Fibroblast of mammary gland (primary cell): ENCODE results near the gene SOCS4.

Experiments used
- DNase-seq: peaks from one replicate; pipeline ENCODE4 v3.0.0-alpha.2; 2010; ENCODE audit warnings: low read depth
- H3K4me3 ChIP-seq: 2 replicates; pipeline ENCODE4 v1.5.1; 2011; ENCODE audit warnings: low read depth, mild to moderate bottlenecking, low read length, moderate library complexity; ENCODE audit not compliant: control insufficient read depth
- CTCF ChIP-seq: conservative IDR thresholded peaks from 2 replicates; pipeline ENCODE4 v1.5.1; 2011; ENCODE audit warnings: low read depth, low read length, inconsistent platforms; ENCODE audit not compliant: control insufficient read depth, insufficient read depth

Gene SOCS4

GRCh38 chr14:55051165-55051422 is 24.1 kb downstream of the SOCS4 start:
- peak overlapping the region; percentile 55 for H3K4me3 ChIP-seq
- no peak for TF ChIP-seq CTCF
- DNase-seq, result no peak

GRCh38 chr14:55051423-55052268 is 24.6 kb downstream of the SOCS4 start, which contains the start of gene MAPK1IP1L:
Gene MAPK1IP1L, plus strand, starts transcription at chr14:55051647. Its CDS starts 10,037 bp downstream, at chr14:55061684.
- TF ChIP-seq CTCF, result peak; percentile 55
- DNase-seq, result peak; percentile 89
- H3K4me3 ChIP-seq, result peak within 1 kb of the TSS; percentile 99

- peak overlapping the region; percentile 99 for H3K4me3 ChIP-seq
- TF ChIP-seq CTCF, result no peak
- DNase-seq, result peak; percentile 20
These were observed 25.4 kb downstream of the SOCS4 start for GRCh38 chr14:55052269-55052930.

- TF ChIP-seq CTCF, result no peak
- peak overlapping the region; percentile 99 for H3K4me3 ChIP-seq
- DNase-seq, result no peak
These were observed 26.0 kb downstream of the SOCS4 start for GRCh38 chr14:55053018-55053417.

- no peak for TF ChIP-seq CTCF
- DNase-seq, result no peak
- H3K4me3 ChIP-seq, result no peak overlapping the region
These were observed 26.5 kb downstream of the SOCS4 start for GRCh38 chr14:55053500-55053899.

GRCh38 chr14:55054098-55054497 is 27.1 kb downstream of the SOCS4 start:
- no peak overlapping the region for H3K4me3 ChIP-seq
- no peak for DNase-seq
- no peak for TF ChIP-seq CTCF
